CD4-positive, alpha-beta T cell treated with Interleukin-1 beta for 1 hour (primary cell): ENCODE data around the gene KCNMA1.

Experiments used
- DNase-seq, 2 donors: peaks; one replicate each; pipeline ENCODE4 v3.0.0-alpha.2; 2020 to 2022

The KCNMA1 gene

GRCh38 chr10:77086081-77086480 lies 551.5 kb downstream of the KCNMA1 start:
- no peak for DNase-seq

DNA sequence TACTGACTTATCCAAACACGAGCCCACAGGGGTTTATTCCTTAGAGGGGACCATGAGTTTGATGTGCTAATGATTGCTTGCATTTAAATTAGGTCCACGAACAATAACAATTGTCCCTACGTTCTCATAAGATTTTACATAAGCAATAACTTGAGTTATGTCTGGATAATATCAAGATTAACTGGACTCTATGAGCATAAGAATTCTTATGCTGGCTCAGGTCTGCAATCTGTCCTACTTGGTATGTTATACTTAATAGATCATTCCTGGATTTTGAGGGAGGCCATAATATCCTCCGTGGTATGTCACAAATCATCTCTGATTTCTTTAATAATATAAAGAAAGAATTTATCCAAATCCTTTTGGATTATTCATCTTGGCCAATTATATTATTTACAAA lies 552.3 kb downstream of the KCNMA1 start:
- no peak for DNase-seq

GRCh38 chr10:77084431-77085144 lies 553.0 kb downstream of the KCNMA1 start:
- no peak for DNase-seq

- DNase-seq: no peak
Observed at GRCh38 chr10:77082601-77083252, 554.9 kb downstream of the KCNMA1 start.

GRCh38 chr10:77081481-77081891 lies 556.1 kb downstream of the KCNMA1 start:
- no peak for DNase-seq

DNA sequence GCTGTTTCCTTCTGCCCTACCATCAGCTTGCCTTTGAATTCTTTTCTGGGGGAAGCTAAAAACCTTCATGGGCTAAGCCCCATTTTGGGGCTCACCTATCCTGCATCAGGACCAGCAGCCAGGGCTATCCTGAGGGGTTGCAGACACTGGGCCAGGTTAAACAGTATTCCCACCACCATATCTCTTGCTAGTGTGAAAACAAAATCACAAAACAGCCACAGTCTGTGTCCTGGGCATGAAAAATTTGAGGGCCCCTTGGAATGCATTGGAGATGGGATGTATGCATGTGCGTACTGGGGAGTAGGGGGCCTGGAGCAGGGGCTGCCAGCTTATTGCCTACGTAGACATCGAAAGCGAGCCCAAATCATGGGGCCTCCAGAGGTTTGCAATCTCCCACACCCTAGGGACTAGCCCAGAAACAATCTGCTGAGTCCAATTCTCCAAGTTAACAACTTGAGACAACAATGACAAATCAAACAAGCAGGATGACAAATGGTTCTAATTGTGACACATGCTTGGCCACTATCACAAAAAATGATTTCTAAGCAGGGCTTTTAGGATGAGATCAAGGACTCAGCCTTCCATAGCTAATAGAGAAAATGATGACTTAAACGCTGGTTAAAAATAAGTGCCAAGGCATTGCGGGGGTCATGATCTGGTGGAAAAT lies 557.1 kb downstream of the KCNMA1 start:
- no peak for DNase-seq

GRCh38 chr10:77079592-77080300 lies 557.9 kb downstream of the KCNMA1 start:
- no peak for DNase-seq

DNA sequence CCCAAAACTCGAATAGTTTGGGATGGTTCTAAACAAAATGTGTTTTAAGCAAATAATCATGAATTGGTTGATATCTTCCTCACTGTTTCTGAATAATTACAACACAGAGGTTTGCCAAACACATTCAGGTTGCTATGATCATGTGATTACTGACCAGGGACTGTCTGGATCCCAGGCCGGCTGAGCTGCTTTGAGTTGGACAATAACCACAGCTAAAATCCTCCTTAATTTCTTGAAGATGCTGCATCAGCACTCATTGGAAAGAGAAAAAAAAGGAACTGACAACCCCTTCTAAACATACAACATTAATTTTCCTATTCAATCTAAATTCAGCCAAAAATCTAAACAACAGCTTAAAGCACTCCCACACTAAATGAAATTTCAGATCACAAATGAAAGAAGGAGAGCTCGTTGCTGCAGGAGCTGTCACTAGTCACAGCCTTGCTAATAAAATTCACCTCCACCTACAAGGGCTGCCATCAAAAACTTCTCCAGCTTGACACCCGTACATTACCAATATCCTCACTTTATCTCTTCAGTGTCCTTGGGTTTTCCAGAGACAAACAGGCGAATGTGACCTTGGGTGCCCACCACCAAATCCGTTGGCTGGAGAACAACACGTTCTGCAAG lies 560.2 kb downstream of the KCNMA1 start:
- no peak for DNase-seq

DNA sequence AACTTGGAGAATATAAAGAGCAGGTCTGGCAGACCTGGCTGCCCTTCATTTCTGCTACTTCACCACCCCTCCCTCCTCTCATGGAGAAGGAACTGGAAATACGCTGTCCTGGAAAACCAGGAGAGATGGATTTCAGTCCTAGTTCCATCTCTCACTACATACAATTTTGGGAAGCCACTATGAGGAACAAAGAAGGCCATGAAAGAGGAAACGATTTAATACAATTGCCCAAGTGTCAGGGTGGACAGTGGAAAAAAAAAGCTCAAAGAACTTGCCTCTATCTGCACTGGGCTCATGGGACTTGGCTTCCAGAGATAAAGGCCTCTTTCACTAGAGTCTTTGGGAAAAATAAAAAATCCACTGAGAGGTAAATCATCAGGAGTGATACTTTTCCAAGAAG lies 561.7 kb downstream of the KCNMA1 start:
- no peak for DNase-seq

DNA sequence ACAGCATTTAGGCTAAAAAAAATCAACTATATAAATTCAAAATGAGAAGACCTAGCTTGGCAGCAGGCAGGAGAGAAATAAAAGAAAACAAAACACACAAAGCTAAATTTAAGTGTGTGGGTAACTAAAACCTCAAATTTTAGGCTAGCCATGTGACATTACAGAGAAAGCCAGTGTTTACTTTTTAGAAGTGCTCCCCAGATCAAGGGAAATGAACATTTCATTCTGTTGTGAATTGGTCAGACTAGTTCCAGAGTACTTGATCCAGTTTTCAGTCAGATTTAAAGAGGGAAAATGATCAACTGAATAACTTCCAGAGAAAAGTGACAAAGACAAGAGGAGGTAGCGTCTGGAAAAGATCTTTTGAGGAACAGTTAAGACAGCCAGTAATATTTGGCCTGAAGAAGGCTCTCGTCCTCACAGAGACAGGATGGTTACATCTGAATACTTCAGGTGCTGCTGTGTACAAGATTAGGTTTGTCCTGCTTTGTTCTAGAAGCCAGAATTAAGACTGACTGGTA lies 563.4 kb downstream of the KCNMA1 start:
- no peak for DNase-seq

GRCh38 chr10:77073663-77073960 lies 564.0 kb downstream of the KCNMA1 start:
- DNase-seq: no peak

DNA sequence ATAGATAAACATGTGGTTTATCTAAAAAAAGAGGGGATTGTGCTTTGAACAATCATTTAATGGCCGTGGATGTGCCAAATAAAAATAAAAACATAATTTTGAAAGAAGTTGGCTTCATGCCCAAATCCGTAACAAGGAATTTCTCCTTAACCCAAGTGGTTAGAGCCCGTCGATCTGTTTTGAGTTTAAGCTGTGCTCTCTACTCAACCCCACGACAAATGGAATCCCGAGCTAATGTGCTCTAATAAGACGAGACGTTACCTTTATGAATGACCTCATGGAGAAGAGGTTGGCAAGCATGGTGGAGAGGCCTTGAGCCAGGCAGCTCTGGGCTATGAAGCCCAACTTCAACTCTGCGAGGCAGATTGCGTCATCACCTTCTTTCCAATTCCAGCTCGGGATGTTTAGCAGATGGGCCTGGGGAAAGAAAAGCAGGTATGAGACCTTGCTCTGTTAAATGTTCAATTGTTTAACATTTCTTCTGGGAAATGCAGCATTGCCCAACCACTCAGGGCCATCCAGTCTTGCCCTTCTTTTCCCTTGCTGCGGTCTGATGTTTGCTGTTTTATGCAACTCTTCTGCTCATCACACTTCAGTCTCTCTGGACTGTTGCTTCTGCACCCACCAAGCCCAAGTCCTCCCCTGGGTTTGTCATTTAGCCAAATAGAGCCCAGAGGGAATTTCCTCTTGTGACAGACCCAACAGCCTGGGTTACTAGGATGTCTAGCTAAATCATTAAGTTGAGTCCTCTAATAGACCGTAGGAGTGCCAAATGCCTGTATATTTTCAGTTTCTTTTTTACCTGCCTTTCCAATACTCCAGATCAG lies 564.6 kb downstream of the KCNMA1 start:
- DNase-seq: no peak

GRCh38 chr10:77072361-77072835 lies 565.2 kb downstream of the KCNMA1 start:
- no peak for DNase-seq

DNA sequence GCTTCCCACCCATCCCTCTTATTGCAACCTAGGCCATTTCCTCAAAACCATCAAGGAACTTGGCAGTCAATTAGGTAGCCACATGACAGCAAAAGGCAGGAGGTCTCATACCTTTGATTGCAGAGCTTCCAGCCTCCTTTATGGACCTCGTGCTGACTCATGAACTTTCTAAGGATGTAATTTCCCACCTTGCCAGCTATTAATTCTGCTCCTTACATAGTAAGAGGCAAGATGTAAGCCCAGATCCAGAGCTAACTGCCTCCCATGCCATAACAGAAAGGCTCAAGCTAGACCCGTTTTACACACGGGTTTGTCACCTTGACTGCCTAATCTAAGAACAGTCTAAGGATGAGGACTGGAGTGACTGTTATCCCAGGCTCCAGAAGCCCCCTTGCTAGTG lies 565.7 kb downstream of the KCNMA1 start:
- no peak for DNase-seq

GRCh38 chr10:77071001-77071511 lies 566.6 kb downstream of the KCNMA1 start:
- DNase-seq: no peak

GRCh38 chr10:77070346-77070745 lies 567.3 kb downstream of the KCNMA1 start:
- no peak for DNase-seq

- DNase-seq: no peak
Observed at GRCh38 chr10:77068969-77069368, 568.6 kb downstream of the KCNMA1 start.

DNA sequence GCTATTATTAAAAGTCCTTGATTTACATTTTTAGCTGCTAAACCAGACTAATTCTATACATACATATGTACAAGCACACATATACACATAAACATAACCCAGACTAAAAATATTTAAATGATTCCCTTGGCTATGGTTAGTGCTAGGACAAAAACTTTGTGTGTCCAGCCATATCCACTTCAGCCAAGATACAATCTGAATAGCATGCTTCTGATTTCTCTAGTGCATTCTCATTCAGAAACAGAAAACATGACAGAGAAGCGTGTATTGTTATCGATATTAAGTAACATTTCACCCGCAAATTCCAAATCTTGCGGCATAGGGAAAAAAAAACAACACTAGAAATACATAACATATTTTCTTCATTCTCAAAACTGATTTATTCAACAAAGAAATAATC lies 569.3 kb downstream of the KCNMA1 start:
- no peak for DNase-seq

DNA sequence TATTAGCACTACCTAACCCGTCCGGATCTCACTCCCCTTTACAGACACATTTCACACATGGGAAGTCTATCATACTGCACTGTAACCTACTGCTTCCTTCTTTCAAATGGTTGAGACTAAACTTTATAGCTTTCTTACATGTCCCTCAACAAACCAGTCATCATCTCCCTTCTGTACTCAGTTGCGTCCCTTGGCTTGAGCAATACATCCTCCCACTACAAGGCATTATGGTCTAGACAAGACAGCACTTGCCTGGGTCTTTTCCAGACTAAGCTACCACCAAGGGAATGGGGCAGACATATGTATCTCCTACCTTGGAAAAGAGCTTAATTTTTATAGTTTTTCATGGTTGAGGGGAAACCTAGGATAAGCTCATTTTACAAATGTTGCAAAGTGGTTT lies 575.2 kb downstream of the KCNMA1 start:
- no peak for DNase-seq

- DNase-seq: no peak
Observed at GRCh38 chr10:77060913-77061312, 576.7 kb downstream of the KCNMA1 start.

DNA sequence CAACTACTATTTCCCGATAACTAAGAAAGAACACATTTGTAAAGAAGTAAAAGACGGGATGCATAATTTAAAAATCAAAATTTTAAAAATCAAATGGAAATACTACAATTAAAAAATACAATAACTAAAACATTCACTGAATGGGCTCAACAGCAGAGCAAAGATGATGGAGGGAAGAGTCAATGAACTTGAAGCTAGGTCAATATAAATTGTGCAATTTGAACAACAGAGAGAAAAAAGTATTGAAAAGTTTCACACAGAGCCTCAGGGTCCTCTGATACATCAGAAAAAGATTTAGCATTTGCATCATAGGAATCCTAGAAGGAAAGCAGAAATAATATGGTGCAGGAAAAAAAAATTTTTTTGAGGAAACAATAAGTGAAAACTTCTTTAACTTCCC lies 581.0 kb downstream of the KCNMA1 start:
- DNase-seq: no peak

- no peak for DNase-seq
Observed at GRCh38 chr10:77052593-77052992, 585.0 kb downstream of the KCNMA1 start.
